Activated CD4-positive, alpha-beta T cell treated with anti-CD3 and anti-CD28 coated beads, Interleukin-2, amount 50 U/mL, for 24 hours (primary cell): Measurements from ENCODE around the gene NAV3.

Experiments
- DNase-seq, 2 donors: peaks; one replicate each; pipeline ENCODE4 v3.0.0-alpha.2; 2020; ENCODE audit warnings: low read depth in 1 of 2, low spot score in 1 of 2

The NAV3 gene

DNA sequence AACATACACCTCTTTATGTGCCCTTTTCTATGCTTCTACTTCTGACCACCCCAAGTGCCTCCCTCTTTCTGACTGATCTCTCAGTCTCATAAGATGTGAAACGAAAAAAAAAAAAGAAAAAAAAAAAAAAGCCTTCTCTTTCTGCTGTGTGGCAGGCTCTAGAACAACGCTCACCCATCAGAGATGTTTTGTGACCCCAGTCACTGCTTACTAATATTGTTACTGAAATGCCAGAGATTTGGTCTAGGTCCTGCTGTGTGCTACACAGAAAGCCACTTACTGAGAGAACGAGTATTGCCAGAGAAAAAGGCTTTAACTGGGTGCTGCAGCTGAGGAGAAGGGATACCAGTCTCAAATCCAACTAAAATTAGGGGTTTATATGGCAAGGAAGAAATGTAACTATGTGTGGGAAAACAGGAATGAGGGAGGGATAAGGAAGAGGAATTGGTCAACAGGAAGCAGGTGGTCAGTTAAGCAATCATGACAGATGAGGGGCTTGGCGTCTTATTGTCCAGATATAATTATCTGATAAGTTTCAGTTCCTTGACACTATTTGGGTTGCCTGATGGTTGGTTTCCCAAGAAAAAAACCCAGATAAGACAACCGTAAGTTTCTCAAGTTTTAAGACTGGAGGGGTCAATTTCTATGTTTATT lies 149.0 kb downstream of the NAV3 start:
- DNase-seq = no peak

DNA sequence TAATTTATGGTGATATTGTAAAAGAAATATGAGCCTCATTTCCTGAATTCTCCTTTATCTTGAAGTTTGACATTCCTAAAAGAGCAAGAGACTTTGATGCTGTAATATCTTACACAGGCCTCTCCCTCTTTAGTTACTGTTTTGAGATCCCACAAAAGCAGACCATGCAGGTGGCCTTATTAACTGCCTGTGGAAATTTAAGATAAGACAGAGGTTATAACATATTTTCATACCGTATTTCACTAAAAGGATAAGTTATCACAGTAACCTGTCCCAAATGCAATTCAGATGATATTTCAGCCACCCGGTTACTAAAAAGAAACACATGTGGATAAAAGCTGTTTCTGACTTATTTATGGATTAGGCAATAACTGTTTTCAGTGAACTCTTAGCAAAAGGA lies 150.1 kb downstream of the NAV3 start:
- no peak for DNase-seq

DNA sequence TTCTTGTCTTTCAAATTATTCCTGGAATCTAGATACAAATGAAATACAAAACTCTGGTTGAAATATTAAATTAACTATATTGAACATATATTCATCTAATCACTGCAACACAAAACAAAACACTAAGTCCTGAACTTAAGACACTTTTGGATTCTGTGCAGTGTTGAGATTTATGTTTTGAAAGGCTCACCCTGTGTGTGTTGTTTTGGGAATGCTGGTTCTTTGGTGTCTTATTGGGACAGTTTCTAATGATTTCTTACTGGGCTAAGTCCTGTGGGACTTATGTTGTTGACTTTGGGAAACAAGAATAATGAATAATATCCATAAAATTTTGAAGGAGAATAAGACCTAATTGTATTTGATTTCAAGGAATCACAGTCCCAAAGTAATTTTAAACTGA lies 153.2 kb downstream of the NAV3 start:
- no peak for DNase-seq

DNA sequence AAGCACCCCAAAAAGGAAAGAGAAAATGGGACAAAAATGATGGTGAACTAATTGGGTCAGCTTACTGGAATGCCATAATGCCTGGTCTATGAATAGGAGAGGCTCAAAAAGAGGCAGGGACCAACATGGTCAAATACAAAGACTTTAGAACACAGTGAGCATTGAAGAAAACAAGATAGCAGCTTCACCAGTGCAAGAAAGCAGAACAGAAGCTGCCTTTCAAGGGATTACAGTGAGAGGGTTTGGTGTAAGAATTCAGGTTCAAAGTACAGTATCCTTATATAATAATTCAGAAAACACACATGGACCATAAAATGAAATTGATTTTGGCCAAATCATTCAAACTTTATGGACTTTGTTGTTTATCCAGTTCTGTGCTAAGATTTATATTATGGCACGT lies 162.1 kb downstream of the NAV3 start:
- no peak for DNase-seq

DNA sequence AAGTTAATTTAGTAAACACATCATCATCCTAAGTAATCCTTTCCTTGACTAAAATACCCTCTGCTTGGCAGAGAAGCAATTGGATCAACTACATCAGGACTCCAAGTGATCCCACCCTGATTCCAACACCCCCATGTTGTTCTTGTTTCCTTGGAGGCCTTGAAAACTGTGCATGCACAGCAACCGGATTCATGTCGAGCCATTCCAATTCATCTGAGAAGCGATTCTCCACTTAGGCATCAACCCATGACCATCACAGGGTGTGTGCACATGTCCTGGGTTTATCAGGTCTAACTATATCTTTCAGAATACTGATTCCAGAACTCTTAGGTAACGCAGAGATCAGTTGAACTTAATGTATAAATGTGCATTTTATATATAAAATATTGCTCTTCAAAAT lies 163.0 kb downstream of the NAV3 start:
- no peak for DNase-seq

DNA sequence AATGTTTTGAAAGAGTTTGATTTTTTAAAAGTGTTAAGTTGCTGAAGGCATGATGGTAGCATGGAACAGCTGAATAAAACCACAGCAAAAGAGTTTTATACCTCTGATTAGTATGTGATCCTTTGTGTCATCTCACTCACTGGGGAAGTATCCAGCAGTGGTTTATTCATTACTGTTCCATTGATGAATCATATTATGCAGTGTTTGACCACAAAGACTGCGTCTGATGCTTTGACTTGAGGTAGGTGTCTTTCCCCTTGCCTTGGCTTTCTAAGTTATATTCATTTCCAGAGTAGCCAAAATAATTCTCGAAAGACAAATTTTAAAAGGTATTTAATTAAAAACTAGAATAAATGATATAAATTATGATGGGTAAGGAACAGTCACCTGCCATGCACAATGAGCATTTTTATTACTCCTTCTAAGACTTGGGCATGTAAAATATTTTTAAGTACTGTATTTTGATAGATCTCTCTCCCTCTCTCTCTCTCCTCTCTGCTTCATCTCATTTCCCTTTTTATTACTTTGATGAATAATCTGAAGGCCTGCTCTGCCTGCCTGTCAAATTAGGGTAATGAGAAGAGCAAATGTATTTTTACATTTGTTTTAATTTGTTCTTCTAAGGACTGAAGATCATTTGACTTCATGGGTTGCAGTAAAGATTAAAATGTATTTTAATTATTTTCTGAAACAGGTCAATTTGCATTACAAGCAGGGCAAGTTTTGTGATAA lies 164.9 kb downstream of the NAV3 start:
- no peak for DNase-seq

DNA sequence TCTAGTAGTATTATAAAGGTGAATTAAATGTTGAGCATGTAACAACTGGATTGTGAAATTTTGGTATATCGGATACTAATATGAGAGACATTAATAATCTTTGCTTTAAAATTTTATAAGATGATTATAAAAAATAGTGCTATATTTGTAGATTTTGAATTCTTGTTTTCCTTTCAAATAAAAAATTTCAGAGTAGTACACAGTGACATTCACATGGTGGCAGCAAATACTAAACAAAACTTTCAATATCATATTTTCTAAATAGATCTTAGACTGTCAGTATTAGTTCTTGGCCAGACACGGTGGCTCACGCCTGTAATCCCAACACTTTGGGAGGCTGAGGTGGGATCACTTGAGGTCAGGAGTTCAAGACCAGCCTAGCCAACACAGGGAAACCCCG lies 166.0 kb downstream of the NAV3 start:
- DNase-seq = no peak

DNA sequence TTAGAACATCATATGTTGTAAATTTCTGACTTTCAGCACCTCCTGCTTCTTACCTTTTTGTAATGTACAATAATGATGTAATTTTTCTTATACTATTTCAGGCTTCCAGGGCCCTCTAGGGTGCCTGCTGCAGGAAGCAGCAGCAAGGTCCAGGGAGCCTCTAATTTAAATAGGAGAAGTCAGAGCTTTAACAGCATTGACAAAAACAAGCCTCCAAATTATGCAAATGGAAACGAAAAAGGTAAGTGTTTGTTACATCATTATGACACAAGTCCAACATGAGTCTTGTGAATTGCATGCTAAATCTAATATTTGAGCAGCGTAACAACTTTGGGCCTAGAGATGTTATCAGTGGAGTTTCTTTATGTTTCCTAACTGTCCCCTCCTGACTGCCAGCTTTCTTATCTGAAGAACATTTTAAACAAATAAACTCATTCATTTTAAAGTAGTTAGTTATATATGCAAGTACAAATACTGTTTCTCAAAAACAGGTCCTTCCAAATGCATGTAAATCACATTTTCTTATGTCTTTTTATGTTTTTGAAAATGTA lies 167.6 kb downstream of the NAV3 start:
- DNase-seq = no peak

DNA sequence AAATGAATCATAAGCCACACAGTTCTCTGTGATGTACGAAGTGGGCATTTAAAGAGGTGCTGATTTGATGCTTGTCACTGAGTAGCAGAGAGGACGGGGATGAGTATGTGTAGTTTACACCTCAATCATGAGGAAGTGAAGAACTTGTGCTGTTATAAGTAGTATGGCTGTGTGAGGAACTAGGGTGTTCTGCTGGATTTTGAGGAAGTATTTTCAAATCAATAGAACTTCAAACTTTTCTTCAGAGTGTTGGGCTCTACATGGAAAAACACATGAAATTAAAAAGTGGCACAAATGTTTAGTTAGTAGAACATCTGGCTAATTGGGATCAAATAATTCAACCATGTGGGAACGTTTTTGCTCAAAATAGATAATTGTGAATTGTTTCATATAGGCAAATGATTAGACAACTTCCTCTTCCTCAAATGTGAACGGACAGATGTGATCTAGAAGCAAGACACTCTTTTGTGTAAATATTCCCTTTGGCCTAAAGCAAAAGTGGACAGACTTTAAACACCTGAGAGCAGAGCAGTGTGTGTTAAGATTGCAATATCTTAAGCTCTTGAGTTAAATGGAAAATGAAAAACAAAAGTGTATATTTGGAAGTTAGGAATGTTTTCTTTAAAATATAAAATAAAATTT lies 168.5 kb downstream of the NAV3 start:
- DNase-seq = no peak

DNA sequence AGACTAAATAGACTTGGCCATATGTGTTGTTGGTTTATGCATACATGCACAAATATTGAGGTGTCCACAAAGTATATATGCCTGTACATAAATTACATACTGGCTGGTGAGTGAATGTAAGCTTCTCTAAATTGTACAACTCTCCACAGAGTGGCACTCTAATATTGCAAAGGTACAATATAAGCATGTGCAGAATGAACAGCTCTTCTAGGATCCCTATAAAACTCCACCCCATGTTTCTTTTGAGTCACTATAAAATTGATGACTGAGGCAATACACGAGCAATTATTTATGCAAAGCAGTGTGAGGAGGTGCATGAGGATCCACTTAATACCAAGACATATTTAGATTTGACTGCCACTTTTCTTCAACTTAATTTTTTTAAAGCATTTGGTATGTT lies 172.2 kb downstream of the NAV3 start:
- no peak for DNase-seq

DNA sequence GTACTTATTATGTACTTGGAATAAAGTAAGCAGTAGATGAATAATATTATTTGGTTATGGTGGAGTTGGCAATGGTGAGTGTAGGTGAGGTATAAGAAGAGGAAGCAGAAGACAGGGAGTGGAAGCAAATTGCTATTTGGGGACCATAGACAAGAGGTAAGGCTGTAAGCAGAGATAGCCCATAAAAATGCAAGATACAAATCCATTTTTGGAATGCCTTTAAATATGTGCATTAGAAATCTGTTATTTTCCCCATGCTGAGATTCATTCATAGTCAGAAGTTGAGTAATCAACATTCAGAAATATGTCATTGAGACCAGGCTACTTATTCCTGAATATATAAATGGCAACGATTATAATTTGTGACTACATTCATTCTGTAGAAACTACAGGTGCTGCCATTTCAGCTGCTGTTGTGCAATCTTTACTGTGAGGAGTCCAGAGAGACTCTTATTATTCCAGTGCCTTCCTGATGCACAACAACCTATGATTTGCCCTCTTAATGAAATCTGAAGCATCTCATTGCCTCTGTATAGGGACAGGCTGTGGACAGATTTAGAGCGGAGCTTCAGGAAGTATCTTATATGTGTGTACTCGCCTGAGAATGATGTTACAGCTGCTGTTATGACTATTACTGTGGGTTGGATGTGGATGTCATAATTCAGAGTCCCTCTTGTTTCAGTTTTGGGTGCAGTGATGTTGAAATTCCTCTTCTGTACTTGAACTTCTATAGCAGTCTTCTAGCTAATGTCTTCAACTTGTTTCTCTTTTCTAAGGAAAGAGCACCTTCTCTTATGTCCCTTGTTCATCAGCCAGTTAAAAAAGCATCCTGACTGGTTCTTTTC lies 173.8 kb downstream of the NAV3 start:
- DNase-seq = no peak

DNA sequence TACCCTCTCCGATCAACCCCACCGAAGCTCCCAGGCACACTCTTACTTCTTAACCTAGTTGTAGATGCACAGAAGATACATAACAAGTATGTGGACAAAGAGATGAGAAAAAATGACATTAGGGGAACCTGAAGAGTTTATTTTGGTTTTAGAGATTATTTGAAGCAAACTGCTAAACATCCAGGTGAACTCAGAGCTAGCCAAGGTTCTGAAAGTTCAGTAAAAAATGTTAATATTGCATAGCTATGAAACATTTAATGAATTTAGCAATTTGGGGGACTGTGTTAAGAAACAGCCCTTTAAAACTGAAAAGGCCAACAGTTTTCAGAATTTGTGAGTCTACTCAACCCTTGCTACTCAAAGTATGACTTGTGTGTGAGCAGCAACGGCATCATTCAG lies 174.4 kb downstream of the NAV3 start:
- DNase-seq = no peak

DNA sequence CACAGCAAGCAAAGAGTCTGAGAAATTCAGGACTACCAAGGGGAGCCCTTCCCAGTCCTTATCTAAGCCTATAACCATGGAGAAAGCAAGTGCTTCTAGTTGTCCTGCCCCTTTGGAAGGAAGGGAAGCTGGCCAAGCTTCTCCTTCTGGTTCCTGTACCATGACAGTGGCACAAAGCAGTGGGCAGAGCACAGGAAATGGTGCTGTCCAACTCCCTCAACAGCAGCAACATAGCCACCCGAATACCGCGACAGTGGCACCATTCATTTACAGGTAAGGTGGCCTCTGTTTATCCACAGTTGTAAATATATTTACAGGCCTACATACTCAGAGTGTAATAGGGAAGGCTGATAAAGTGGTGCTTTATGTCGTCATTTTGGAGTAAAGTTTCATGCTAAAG lies 176.5 kb downstream of the NAV3 start:
- DNase-seq = no peak

DNA sequence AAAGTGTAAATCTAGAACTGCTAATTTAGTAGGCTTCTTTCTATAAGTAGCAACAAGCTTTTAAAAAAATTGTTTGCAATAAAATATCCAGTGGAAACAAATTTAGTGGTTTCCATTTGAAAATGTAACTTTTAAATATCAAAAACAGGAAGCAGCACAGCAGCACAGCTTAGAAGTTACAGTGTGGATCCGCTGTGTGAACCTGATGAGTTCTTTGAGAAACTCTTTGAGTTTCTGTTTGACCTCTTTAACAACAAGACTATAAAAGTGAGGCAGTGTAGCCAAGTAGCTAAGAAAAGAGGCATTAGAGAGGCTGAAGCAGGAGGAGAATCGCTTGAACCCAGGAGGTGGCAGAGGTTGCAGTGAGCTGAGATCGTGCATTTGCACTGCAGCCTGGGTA lies 178.3 kb downstream of the NAV3 start:
- DNase-seq = no peak

DNA sequence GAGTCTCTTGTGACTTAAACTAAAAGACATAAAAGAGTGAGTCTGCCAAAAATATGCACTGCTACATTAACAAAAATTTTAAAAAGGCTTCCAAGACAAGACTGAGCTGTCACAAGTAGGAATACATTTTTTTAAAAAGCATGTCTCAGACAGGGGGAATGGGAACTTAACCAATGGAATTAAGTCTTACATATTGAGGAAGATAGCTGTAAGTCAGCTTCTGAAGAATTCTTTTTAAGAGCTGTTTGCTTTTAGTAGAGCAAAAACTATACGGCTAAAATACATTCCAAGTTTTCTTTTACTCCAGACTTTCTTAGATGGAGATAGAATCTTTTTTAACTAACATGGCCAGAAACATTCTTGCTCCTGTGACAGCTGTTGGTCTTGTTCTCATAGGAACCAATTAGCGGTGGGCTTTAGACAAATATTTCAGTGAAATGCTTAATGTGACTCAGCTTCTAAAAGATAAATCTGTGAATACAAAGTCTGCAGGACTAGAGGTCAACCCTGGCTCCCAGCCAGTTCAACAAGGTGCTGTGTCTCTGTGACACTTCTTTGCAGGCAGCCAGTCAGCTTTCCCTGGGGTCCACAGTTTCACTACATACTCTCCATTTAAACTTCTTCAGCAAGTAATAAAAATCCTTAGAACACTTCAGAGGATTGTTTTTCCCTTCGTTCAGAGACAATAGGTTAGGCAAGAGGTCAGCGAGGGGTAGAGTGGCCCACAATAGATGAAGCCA lies 187.6 kb downstream of the NAV3 start:
- no peak for DNase-seq

DNA sequence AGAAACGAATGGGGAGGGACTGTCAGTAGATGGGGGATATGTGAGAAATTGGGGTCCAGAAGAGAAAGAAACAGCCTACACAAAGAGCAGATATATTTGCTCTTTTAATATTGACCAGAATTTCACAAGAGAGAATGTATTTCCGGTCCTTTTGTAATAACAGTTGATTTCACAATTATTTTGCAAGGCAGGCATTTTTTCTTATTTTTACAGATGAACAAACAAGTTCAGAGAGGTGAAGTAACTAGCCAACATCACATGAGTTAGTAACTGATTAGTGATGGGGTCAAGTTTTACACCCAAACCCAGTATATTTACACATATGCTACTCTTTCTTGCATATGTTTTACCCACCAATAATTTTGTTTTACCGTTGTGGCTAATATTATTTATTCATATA lies 188.2 kb downstream of the NAV3 start:
- DNase-seq = no peak

DNA sequence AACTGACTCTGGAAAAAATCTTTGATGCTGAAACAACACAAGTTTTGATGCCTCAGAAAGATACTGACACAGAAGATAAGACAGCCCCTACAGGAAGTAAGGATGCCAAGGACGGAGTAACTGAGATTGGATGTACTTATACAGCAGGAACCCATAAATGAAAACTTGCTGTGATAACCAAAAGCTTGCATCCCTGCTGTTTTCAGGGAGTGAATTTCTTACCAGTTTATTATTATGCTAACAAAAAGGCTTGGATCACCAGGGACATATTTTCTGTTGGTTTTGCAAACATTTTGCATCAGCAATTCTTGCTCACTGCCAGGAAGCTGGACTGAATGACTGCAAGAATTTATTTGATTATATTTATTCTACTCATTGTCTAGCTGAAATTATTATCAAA lies 197.7 kb downstream of the NAV3 start:
- DNase-seq = no peak

DNA sequence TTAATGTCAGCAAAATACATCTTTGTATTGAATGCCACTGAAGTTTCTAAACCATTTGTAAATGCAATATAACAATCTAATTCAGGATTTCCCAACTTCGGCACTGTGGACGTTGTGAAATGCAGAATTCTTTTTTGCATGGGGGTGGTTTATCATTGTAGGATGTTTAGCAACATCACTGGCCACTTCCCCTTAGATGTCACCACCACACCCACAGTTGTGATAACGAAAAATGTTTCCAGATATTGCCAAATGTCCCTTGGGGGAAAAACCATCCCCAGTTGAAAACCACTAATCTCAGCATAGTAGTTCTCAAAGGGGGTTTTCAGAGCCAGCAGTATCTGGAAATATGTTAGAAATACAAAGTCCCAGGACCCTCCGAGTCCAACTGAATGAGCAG lies 203.3 kb downstream of the NAV3 start:
- DNase-seq = no peak

DNA sequence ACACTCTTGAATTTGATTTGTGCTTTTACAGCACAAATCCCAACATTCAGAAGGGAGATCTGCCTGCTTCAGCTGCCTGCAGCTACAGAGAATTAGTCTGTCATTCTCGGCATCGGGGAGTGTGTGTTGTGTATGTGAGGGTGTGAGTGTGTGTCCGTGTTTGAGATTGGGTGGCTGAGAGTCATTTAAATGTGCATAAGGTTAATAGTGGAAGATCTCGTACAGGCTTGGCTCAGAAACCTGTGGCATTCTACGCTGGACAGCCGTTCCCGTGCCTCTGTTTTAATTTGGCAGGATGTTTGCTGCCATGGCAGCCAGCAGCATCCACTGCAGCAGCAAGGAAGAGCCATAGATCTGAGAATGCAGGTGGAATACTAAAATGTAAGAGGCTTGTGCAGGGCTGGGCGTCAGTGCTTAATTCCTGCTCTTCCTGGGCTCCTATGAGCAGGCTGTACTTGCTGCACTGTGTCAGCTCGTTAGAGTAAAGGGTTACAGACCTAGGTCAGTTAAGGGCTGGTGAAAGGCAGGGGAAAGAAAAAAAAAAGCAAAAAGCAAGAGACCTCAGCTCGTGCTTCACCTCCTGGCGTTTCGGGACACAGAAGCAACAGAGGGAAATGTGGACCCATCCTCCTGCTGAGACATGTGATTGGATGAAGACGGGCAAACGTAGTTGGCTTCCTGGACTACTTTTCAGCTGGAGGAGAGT lies 205.4 kb downstream of the NAV3 start:
- no peak for DNase-seq

DNA sequence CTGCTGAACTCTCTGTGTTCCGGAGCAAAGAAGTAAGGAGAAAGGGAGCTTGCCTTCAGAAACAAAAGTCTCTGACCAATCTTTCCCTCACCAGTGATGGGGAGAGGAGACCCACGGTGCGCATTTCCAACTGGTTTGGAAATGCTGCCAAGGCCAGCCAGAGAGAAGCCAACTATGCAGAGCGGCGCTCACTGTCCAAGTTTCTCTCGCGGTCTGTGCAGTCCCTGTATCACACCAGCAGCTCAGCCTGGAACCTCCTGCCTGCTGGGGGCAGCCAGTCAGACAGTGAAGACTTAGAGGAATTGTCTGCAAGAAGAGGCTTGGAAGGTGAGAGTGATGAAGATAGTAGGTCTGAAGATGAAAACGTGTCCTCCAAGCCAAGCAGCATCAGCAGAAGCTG lies 206.2 kb downstream of the NAV3 start:
- DNase-seq = no peak
